RPMI8226 (cell line): ENCODE data around the gene SLC9A1.
A peak's percentile ranks its signal among the peaks of the same experiment; 100 is the strongest.
"Not testable (repeated sequence)": the region's sequence is repeated elsewhere in the genome, so short reads cannot be mapped to it uniquely, and the experiment has no call there.

Experiments used
- DNase-seq: peaks from one replicate; pipeline ENCODE4 v3.0.0-alpha.2; 2015

The SLC9A1 gene

GRCh38 chr1:27130798-27131197 lies 24.1 kb downstream of the SLC9A1 start:
- DNase-seq, result no peak

- DNase-seq, result no peak
These were observed 25.7 kb downstream of the SLC9A1 start for GRCh38 chr1:27129225-27129624.

- no peak for DNase-seq
These were observed 27.5 kb downstream of the SLC9A1 start for GRCh38 chr1:27127419-27127818.

- DNase-seq, result no peak
These were observed 28.5 kb downstream of the SLC9A1 start for GRCh38 chr1:27126391-27126790.

GRCh38 chr1:27125125-27125524 lies 29.8 kb downstream of the SLC9A1 start:
- DNase-seq, result not testable (repeated sequence)

GRCh38 chr1:27124405-27124804 lies 30.5 kb downstream of the SLC9A1 start:
- no peak for DNase-seq

- no peak for DNase-seq
These were observed 32.3 kb downstream of the SLC9A1 start for GRCh38 chr1:27122652-27123051.

GRCh38 chr1:27120854-27121253 lies 34.1 kb downstream of the SLC9A1 start:
- no peak for DNase-seq

- DNase-seq, result no peak
These were observed 36.6 kb downstream of the SLC9A1 start for GRCh38 chr1:27118440-27118689.

GRCh38 chr1:27117733-27118439 lies 37.0 kb downstream of the SLC9A1 start:
- DNase-seq, result no peak

GRCh38 chr1:27116697-27117096 lies 38.2 kb downstream of the SLC9A1 start:
- DNase-seq, result peak; percentile 39

- DNase-seq, result peak; percentile 41
These were observed 38.7 kb downstream of the SLC9A1 start for GRCh38 chr1:27116232-27116631.

- no peak for DNase-seq
These were observed 40.4 kb downstream of the SLC9A1 start for GRCh38 chr1:27114546-27114945.

GRCh38 chr1:27113861-27114260 lies 41.1 kb downstream of the SLC9A1 start:
- no peak for DNase-seq

- peak; percentile 79 for DNase-seq
These were observed 43.0 kb downstream of the SLC9A1 start for GRCh38 chr1:27111626-27112573.

- peak; percentile 65 for DNase-seq
These were observed 45.7 kb downstream of the SLC9A1 start for GRCh38 chr1:27109103-27109822.

- DNase-seq, result no peak
These were observed 46.3 kb downstream of the SLC9A1 start for GRCh38 chr1:27108588-27108987.

- peak; percentile 93 for DNase-seq
These were observed 48.2 kb downstream of the SLC9A1 start for GRCh38 chr1:27106561-27107323.

GRCh38 chr1:27105018-27105417 lies 49.9 kb downstream of the SLC9A1 start:
- no peak for DNase-seq

- no peak for DNase-seq
These were observed 51.4 kb downstream of the SLC9A1 start for GRCh38 chr1:27103498-27103897.

- peak; percentile 77 for DNase-seq
These were observed 52.0 kb downstream of the SLC9A1 start for GRCh38 chr1:27102707-27103468.

GRCh38 chr1:27102134-27102706 lies 52.7 kb downstream of the SLC9A1 start:
- DNase-seq, result no peak
